GM12874 (cell line): ENCODE measurements around the gene FGFBP2.

Experiments used
- CTCF ChIP-seq: IDR thresholded peaks from 2 replicates; pipeline ENCODE4 v1.5.1; 2011; ENCODE audit warnings: low read depth, mild to moderate bottlenecking, control low read depth, low read length, moderate library complexity; ENCODE audit not compliant: insufficient read depth

Gene FGFBP2, protein sequence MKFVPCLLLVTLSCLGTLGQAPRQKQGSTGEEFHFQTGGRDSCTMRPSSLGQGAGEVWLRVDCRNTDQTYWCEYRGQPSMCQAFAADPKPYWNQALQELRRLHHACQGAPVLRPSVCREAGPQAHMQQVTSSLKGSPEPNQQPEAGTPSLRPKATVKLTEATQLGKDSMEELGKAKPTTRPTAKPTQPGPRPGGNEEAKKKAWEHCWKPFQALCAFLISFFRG

DNA sequence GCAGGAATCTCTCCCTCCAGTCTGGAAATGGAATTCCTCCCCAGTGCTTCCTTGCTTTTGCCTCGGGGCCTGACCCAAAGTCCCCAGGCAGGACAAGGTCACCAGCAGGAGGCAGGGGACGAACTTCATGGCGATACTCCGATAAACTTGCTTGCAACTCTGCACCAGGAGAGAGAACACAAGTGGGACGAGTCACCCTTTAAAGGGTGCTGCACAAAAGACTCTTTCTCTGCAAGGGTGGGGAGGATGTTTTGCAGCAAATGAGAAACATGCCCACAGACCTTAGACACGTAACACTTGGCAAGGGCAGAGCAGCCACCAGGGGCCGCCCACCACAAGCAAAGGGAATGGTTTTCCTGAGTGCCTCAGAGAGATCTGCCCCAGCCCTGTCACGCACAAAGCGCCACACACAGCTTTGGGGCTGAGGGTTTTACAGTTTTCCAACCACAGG is at the start of gene FGFBP2:
Gene FGFBP2, minus strand, starts transcription at position 175 of the 451 bp plus-strand sequence. Its CDS starts 46 bp downstream, at position 129.
- peak; percentile 37; the same call in 1 of the 2 replicates for TF ChIP-seq CTCF

GRCh38 chr4:16011173-16011572 is 48.2 kb upstream of the FGFBP2 start:
- TF ChIP-seq CTCF, result no peak

DNA sequence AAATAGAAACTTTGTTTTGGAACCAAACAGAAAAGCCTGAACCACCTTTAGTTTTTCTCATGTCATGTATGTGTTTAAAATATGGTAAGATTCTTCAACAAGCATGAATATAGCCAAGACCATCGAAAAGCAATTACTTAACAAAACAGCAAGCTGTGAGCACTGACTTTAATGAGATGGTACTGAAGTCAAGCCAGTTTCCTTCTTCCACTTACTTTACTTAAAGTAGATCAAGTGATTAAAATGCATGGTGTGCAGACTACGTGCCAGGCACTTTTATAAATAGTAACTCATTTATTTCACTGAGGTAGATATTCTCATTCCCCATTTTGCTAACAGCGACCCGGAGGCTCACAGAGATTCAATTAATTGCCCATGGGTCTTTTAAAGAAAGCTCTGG is 46.2 kb upstream of the FGFBP2 start:
- no peak for TF ChIP-seq CTCF

DNA sequence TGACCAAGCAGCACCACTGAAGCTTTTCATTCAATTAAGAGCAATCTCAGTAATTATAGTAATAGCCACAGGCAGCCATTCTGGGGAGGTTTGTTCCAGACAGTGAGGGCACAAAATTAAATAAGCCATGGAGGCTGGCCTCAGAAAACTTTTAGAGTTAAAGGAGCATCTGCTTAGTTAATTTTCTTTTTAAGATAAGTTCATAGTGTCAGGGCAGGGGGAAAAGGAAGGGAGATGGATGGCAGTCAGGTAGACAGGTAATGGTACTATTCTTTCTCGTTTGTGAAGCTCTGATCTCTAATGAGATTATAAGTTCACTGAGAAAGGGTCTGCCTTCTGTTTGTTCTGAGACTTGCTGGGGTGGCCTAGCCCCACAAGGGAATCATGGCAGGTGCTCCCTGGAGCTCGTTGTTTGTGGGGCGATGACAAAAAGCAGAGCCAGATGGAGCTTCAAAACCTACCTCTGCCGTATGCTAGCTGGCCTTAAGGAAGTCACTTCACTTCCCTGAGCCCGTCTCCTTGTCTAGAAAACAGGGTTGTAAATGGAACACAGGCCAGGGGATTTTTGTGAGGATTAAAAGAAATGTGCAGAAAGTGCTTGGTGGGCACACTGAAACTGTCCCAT is 44.6 kb upstream of the FGFBP2 start:
- TF ChIP-seq CTCF, result no peak

- no peak for TF ChIP-seq CTCF
These were observed 43.9 kb upstream of the FGFBP2 start for GRCh38 chr4:16006771-16007446.

GRCh38 chr4:16005676-16006075 is 42.7 kb upstream of the FGFBP2 start:
- TF ChIP-seq CTCF, result no peak

- peak; percentile 85 for TF ChIP-seq CTCF
These were observed 38.5 kb upstream of the FGFBP2 start for GRCh38 chr4:16001484-16001858.
